ENCODE results near the gene HCCS. TPM values are rescaled to one million over a fixed set of nuclear protein-coding genes. Genes with fewer than 3 reads are reported as not detected.

Gene HCCS
- total RNA-seq, 1 experiment from 2014 or later, result 32.5 TPM

GRCh38 chrX:11151799-11152559 lies 40.8 kb downstream of the HCCS start:
- no peak for DNase-seq (ENCODE audit: low read depth, low spot score)
- in situ Hi-C loops (cut with HindIII; ENCODE audit: low pct_unique_long_range_greater_than_20kb, low sequenced_read_pairs), result no loop called here

- in situ Hi-C loops (cut with HindIII; ENCODE audit: low pct_unique_long_range_greater_than_20kb, low sequenced_read_pairs), result no loop called here
- DNase-seq (ENCODE audit: low read depth, low spot score), result no peak
Measured at GRCh38 chrX:11159149-11159548, 48.0 kb downstream of the HCCS start.

GRCh38 chrX:11164433-11164832 lies 53.3 kb downstream of the HCCS start:
- DNase-seq (ENCODE audit: low read depth, low spot score), result no peak
- in situ Hi-C loops (cut with HindIII; ENCODE audit: low pct_unique_long_range_greater_than_20kb, low sequenced_read_pairs), result no loop called here

GRCh38 chrX:11171956-11172355 lies 60.8 kb downstream of the HCCS start:
- no peak for DNase-seq (ENCODE audit: low read depth, low spot score)
- in situ Hi-C loops (cut with HindIII; ENCODE audit: low pct_unique_long_range_greater_than_20kb, low sequenced_read_pairs), result no loop called here

- in situ Hi-C loops (cut with HindIII; ENCODE audit: low pct_unique_long_range_greater_than_20kb, low sequenced_read_pairs), result no loop called here
- DNase-seq (ENCODE audit: low read depth, low spot score), result no peak
Measured at GRCh38 chrX:11172415-11172814, 61.3 kb downstream of the HCCS start.

Small RNAs within 50 kb of the gene (small RNA-seq; reads per million reads assigned to genes)
- gene RF00019, result 0 reads per million in 2 experiments
- 0 reads per million in 2 experiments for gene RF02271

Other genes with a start within 250 kb of the HCCS start
- gene AMELX, start 182.1 kb downstream of the HCCS start, total RNA-seq (2014; rRNA removed; shearing (Covaris generic)), result not detected in 2 replicates